Astrocyte (in vitro differentiated cells and primary cell): Measurements from ENCODE around the gene NUP205. TPM values are rescaled to one million over a fixed set of nuclear protein-coding genes. Genes with fewer than 3 reads are reported as not detected.

Source experiments
- DNase-seq: peaks from one replicate; pipeline ENCODE4 v3.0.0-alpha.2; 2010; ENCODE audit warnings: low read depth
- FAIRE-seq: peaks from 2 replicates; lab custom pipeline; 2011; peaks lifted over from hg19 to GRCh38; lab: Jason Lieb, UNC
- H2AFZ ChIP-seq: 2 replicates; pipeline ENCODE4 v1.6.0; 2012; ENCODE audit warnings: low read depth, low read length, inconsistent platforms
- H3K27ac ChIP-seq: 2 replicates; pipeline ENCODE4 v1.5.1; 2011; ENCODE audit warnings: low read depth, low read length, inconsistent platforms
- H3K27me3 ChIP-seq: 2 replicates; pipeline ENCODE4 v1.6.0; 2011; ENCODE audit warnings: low read length, inconsistent platforms; ENCODE audit not compliant: insufficient read depth
- H3K36me3 ChIP-seq: 2 replicates; pipeline ENCODE4 v1.5.1; 2011; ENCODE audit warnings: low read length, inconsistent platforms; ENCODE audit not compliant: insufficient read depth
- H3K4me1 ChIP-seq: 2 replicates; pipeline ENCODE4 v1.5.1; 2011; ENCODE audit warnings: low read length, inconsistent platforms; ENCODE audit not compliant: insufficient read depth
- H3K4me2 ChIP-seq: 2 replicates; pipeline ENCODE4 v1.6.0; 2012; ENCODE audit warnings: low read length, inconsistent platforms
- H3K4me3 ChIP-seq: 2 replicates; pipeline ENCODE4 v1.5.1; 2011; ENCODE audit warnings: low read depth, mild to moderate bottlenecking, low read length, inconsistent platforms; ENCODE audit not compliant: insufficient read depth
- H3K79me2 ChIP-seq: 2 replicates; pipeline ENCODE4 v1.6.0; 2012; ENCODE audit warnings: mild to moderate bottlenecking, low read length, inconsistent platforms; ENCODE audit not compliant: insufficient read depth
- H3K9ac ChIP-seq: 2 replicates; pipeline ENCODE4 v1.6.0; 2012; ENCODE audit warnings: mild to moderate bottlenecking, low read length, inconsistent platforms
- H3K9me3 ChIP-seq: 2 replicates; pipeline ENCODE4 v1.5.1; 2012; ENCODE audit warnings: low read depth, mild to moderate bottlenecking, low read length, inconsistent platforms; ENCODE audit not compliant: insufficient read depth
- H4K20me1 ChIP-seq: 2 replicates; pipeline ENCODE4 v1.6.0; 2012; ENCODE audit warnings: low read length, inconsistent platforms; ENCODE audit not compliant: insufficient read depth
- H3K27ac Mint-ChIP-seq: one replicate; pipeline ENCODE4 v1.8.0; 2021; ENCODE audit warnings: mild to moderate bottlenecking, mixed read lengths; ENCODE audit not compliant: unreplicated experiment
- H3K27me3 Mint-ChIP-seq: one replicate; pipeline ENCODE4 v1.8.0; 2021; ENCODE audit warnings: low read depth, mixed read lengths; ENCODE audit not compliant: unreplicated experiment
- H3K36me3 Mint-ChIP-seq: one replicate; pipeline ENCODE4 v1.8.0; 2021; ENCODE audit warnings: low read depth, mixed read lengths; ENCODE audit not compliant: unreplicated experiment
- H3K4me1 Mint-ChIP-seq: one replicate; pipeline ENCODE4 v1.8.0; 2021; ENCODE audit warnings: low read depth, mixed read lengths; ENCODE audit not compliant: unreplicated experiment
- H3K4me3 Mint-ChIP-seq: one replicate; pipeline ENCODE4 v1.8.0; 2021; ENCODE audit warnings: mild to moderate bottlenecking, moderate library complexity, mixed read lengths; ENCODE audit not compliant: unreplicated experiment
- H3K9me3 Mint-ChIP-seq: one replicate; pipeline ENCODE4 v1.8.0; 2021; ENCODE audit warnings: mild to moderate bottlenecking, mixed read lengths; ENCODE audit not compliant: unreplicated experiment
- EZH2 ChIP-seq: IDR thresholded peaks from 2 replicates; pipeline ENCODE4 v1.6.1; 2012; ENCODE audit warnings: mild to moderate bottlenecking, low read length, inconsistent platforms; ENCODE audit not compliant: insufficient read depth
- total RNA-seq: library from RNA; stranded (reverse); gene quantifications from 2 replicates; pipeline ENCODE4 v1.2.1, GENCODE V29; 2021
- TF ChIP-seq, protein P1 (sequence below): IDR thresholded peaks from 2 replicates; pipeline ENCODE4 v1.5.1; 2011; ENCODE audit warnings: low read depth, mild to moderate bottlenecking, inconsistent platforms, low read length, moderate library complexity; ENCODE audit not compliant: insufficient read depth

Gene NUP205
- total RNA-seq, 1 donor from 2014 or later: 50.5 TPM

DNA sequence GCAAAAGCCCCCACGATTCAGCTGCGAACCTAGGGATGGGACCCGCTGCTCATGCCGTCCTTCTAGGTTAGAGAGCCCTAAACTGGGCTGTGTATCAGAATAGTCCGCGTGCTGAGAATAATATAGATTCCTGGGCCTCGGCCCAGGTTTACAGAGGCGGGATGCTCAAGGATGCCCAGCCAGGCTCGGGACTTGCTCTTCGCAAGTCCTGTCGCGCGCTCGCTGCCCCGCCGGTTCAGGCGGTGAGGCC, 104.3 kb downstream of the NUP205 start:
- Mint-ChIP-seq H3K4me3 (peak overlapping the region; percentile 100), H3K4me1 (peaks cover 15% of the 10 kb centered on the region), H3K27ac (peak overlapping the region; percentile 78), H3K27me3 (no peaks in the 10 kb centered on the region), H3K36me3 (peaks cover 4% of the 10 kb centered on the region), H3K9me3 (no peaks in the 10 kb centered on the region)
- DNase-seq (no peak), FAIRE-seq (no peak)
- Histone ChIP-seq H3K4me2 (peak overlapping the region; percentile 76), H3K4me1 (peaks cover 27% of the 10 kb centered on the region), H3K79me2 (peaks cover 40% of the 10 kb centered on the region), H3K36me3 (no peaks in the 10 kb centered on the region), H3K9me3 (no peaks in the 10 kb centered on the region), H3K4me3 (peak overlapping the region; percentile 82), H3K27ac (peak overlapping the region; percentile 23), H2AFZ (peak overlapping the region; percentile 84), H4K20me1 (peaks cover 3% of the 10 kb centered on the region), H3K9ac (peak overlapping the region; percentile 95), H3K27me3 (no peaks in the 10 kb centered on the region)
- no peak for TF ChIP-seq EZH2
- TF ChIP-seq, protein P1, sequence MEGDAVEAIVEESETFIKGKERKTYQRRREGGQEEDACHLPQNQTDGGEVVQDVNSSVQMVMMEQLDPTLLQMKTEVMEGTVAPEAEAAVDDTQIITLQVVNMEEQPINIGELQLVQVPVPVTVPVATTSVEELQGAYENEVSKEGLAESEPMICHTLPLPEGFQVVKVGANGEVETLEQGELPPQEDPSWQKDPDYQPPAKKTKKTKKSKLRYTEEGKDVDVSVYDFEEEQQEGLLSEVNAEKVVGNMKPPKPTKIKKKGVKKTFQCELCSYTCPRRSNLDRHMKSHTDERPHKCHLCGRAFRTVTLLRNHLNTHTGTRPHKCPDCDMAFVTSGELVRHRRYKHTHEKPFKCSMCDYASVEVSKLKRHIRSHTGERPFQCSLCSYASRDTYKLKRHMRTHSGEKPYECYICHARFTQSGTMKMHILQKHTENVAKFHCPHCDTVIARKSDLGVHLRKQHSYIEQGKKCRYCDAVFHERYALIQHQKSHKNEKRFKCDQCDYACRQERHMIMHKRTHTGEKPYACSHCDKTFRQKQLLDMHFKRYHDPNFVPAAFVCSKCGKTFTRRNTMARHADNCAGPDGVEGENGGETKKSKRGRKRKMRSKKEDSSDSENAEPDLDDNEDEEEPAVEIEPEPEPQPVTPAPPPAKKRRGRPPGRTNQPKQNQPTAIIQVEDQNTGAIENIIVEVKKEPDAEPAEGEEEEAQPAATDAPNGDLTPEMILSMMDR: peak; percentile 28

GRCh38 chr7:135662373-135663114, 104.8 kb downstream of the NUP205 start, which contains the start of gene STMP1:
Gene STMP1, plus strand, starts transcription at chr7:135662514.
- Histone ChIP-seq H3K9me3 (no peaks in the 10 kb centered on the region), H3K36me3 (no peaks in the 10 kb centered on the region), H3K79me2 (peaks cover 45% of the 10 kb centered on the region), H3K4me3 (peak within 1 kb of the TSS; percentile 82), H3K9ac (peak within 1 kb of the TSS; percentile 95), H3K27ac (peak within 1 kb of the TSS; percentile 97), H3K4me2 (peak within 1 kb of the TSS; percentile 83), H3K27me3 (no peaks in the 10 kb centered on the region), H3K4me1 (peaks cover 27% of the 10 kb centered on the region), H4K20me1 (peaks cover 3% of the 10 kb centered on the region), H2AFZ (peak within 1 kb of the TSS; percentile 84)
- peaks cover 15% of the 10 kb centered on the region for H3K4me1 Mint-ChIP-seq
- TF ChIP-seq, protein P1: no peak
- TF ChIP-seq EZH2: no peak
- peaks cover 4% of the 10 kb centered on the region for H3K36me3 Mint-ChIP-seq
- no peaks in the 10 kb centered on the region for H3K9me3 Mint-ChIP-seq
- DNase-seq (peak; percentile 93), FAIRE-seq (no peak)
- peak within 1 kb of the TSS; percentile 100 for H3K4me3 Mint-ChIP-seq
- H3K27ac Mint-ChIP-seq: peak within 1 kb of the TSS; percentile 99
- H3K27me3 Mint-ChIP-seq: no peaks in the 10 kb centered on the region

DNA sequence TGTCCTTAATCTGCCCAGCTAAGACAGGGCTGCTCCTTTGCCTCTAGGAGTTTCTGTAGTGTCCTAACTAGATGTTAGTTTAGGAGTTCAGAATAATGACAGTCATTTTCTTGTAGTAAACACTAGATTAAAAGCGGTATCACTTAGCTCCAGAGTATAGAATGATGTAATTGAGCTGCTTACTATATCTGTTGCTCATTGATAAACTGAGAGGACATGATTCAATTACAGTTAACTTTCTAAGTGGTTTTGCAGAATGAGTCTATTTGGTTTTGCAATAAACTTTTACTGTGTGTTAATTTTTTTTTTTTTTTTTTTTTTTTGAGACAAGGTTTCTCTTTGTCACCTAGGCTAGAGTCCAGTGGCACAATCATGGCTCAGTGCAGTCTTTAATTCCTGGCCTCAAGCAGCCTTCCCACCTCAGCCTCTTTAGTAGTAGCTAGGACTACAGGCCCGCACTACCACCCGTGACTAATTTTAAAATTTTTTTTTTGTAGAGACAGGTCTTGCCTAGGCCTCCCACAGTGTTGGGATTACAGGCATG, 106.4 kb downstream of the NUP205 start:
- FAIRE-seq (no peak), DNase-seq (peak; percentile 48)
- Mint-ChIP-seq H3K4me3 (peak overlapping the region; percentile 100), H3K36me3 (peaks cover 5% of the 10 kb centered on the region), H3K27me3 (no peaks in the 10 kb centered on the region), H3K27ac (peak overlapping the region; percentile 72), H3K9me3 (no peaks in the 10 kb centered on the region), H3K4me1 (peaks cover 15% of the 10 kb centered on the region)
- Histone ChIP-seq H3K9me3 (no peaks in the 10 kb centered on the region), H3K79me2 (peaks cover 61% of the 10 kb centered on the region), H4K20me1 (peaks cover 11% of the 10 kb centered on the region), H3K36me3 (no peaks in the 10 kb centered on the region), H3K9ac (peak overlapping the region; percentile 95), H3K4me3 (peak overlapping the region; percentile 82), H2AFZ (no peak overlapping the region), H3K27ac (peak overlapping the region; percentile 97), H3K4me2 (peak overlapping the region; percentile 83), H3K27me3 (no peaks in the 10 kb centered on the region), H3K4me1 (peaks cover 27% of the 10 kb centered on the region)
- TF ChIP-seq, protein P1: no peak
- no peak for TF ChIP-seq EZH2
